NCI-H345 (cell line): ENCODE data around the gene CRY1.
"Not testable (repeated sequence)": the region's sequence is repeated elsewhere in the genome, so short reads cannot be mapped to it uniquely, and the experiment has no call there.

Experiments
- DNase-seq: peaks from one replicate; lab custom pipeline; 2025; lab: John Stamatoyannopoulos, UW

The CRY1 gene

GRCh38 chr12:106999446-106999845, 93.9 kb downstream of the CRY1 start:
- DNase-seq, result no peak

GRCh38 chr12:106997916-106998315, 95.4 kb downstream of the CRY1 start:
- no peak for DNase-seq

GRCh38 chr12:106996102-106996501, 97.2 kb downstream of the CRY1 start:
- not testable (repeated sequence) for DNase-seq

GRCh38 chr12:106994579-106995220, 98.6 kb downstream of the CRY1 start:
- no peak for DNase-seq

GRCh38 chr12:106987846-106988245, 105.5 kb downstream of the CRY1 start:
- DNase-seq, result peak; percentile 40

- peak; percentile 95 for DNase-seq
These were observed 106.5 kb downstream of the CRY1 start, which contains the start of gene MTERF2 for GRCh38 chr12:106986625-106987389. Gene MTERF2 (minus strand): TSS chr12:106987146. CDS start chr12:106978714, 8,432 bp downstream.

GRCh38 chr12:106986135-106986534, 107.2 kb downstream of the CRY1 start:
- no peak for DNase-seq

GRCh38 chr12:106985479-106985878, 107.9 kb downstream of the CRY1 start:
- DNase-seq, result no peak

- no peak for DNase-seq
These were observed 108.7 kb downstream of the CRY1 start for GRCh38 chr12:106984588-106985137.

- DNase-seq, result no peak
These were observed 111.1 kb downstream of the CRY1 start for GRCh38 chr12:106982229-106982628.

- DNase-seq, result no peak
These were observed 111.6 kb downstream of the CRY1 start for GRCh38 chr12:106981788-106982187.

GRCh38 chr12:106980944-106981343, 112.4 kb downstream of the CRY1 start:
- DNase-seq, result no peak

- peak; percentile 12 for DNase-seq
These were observed 115.1 kb downstream of the CRY1 start for GRCh38 chr12:106978035-106978800.

- DNase-seq, result no peak
These were observed 116.7 kb downstream of the CRY1 start for GRCh38 chr12:106976668-106977067.

- DNase-seq, result no peak
These were observed 117.2 kb downstream of the CRY1 start for GRCh38 chr12:106975993-106976658.

- DNase-seq, result no peak
These were observed 118.3 kb downstream of the CRY1 start for GRCh38 chr12:106975098-106975497.

GRCh38 chr12:106974511-106974910, 118.8 kb downstream of the CRY1 start:
- no peak for DNase-seq

GRCh38 chr12:106973545-106973944, 119.8 kb downstream of the CRY1 start:
- no peak for DNase-seq

GRCh38 chr12:106971065-106971464, 122.3 kb downstream of the CRY1 start:
- no peak for DNase-seq

GRCh38 chr12:106964526-106964925, 128.8 kb downstream of the CRY1 start:
- no peak for DNase-seq

GRCh38 chr12:106962286-106962685, 131.1 kb downstream of the CRY1 start:
- no peak for DNase-seq

- DNase-seq, result no peak
These were observed 132.9 kb downstream of the CRY1 start for GRCh38 chr12:106960443-106960842.
